HG03439 (cell line): ENCODE results near the gene ST7.

Experiments used
- ATAC-seq: cut with Tn5 transposase; IDR thresholded peaks from one replicate; pipeline ENCODE4 v1.9.1; 2021; ENCODE audit warnings: mild to moderate bottlenecking, moderate library complexity; ENCODE audit not compliant: unreplicated experiment

Gene ST7

GRCh38 chr7:117051808-117052207 lies 98.5 kb downstream of the ST7 start:
- no peak for ATAC-seq

GRCh38 chr7:117053432-117053831 lies 100.1 kb downstream of the ST7 start:
- no peak for ATAC-seq

- ATAC-seq, result no peak
Observed at GRCh38 chr7:117061751-117062150, 108.5 kb downstream of the ST7 start.

- ATAC-seq, result no peak
Observed at GRCh38 chr7:117062300-117062699, 109.0 kb downstream of the ST7 start.

- ATAC-seq, result no peak
Observed at GRCh38 chr7:117064688-117065087, 111.4 kb downstream of the ST7 start.

GRCh38 chr7:117065571-117066150 lies 112.4 kb downstream of the ST7 start:
- no peak for ATAC-seq

- ATAC-seq, result no peak
Observed at GRCh38 chr7:117066668-117067067, 113.4 kb downstream of the ST7 start.

GRCh38 chr7:117067340-117067739 lies 114.0 kb downstream of the ST7 start:
- no peak for ATAC-seq

GRCh38 chr7:117068511-117069145 lies 115.3 kb downstream of the ST7 start:
- ATAC-seq, result no peak

- no peak for ATAC-seq
Observed at GRCh38 chr7:117069379-117069778, 116.1 kb downstream of the ST7 start.

- ATAC-seq, result no peak
Observed at GRCh38 chr7:117071551-117071950, 118.2 kb downstream of the ST7 start.

- no peak for ATAC-seq
Observed at GRCh38 chr7:117072620-117073118, 119.4 kb downstream of the ST7 start.

GRCh38 chr7:117074378-117074777 lies 121.1 kb downstream of the ST7 start:
- no peak for ATAC-seq

- no peak for ATAC-seq
Observed at GRCh38 chr7:117075934-117076333, 122.6 kb downstream of the ST7 start.

GRCh38 chr7:117076426-117076943 lies 123.2 kb downstream of the ST7 start:
- no peak for ATAC-seq

GRCh38 chr7:117077658-117078057 lies 124.4 kb downstream of the ST7 start:
- ATAC-seq, result no peak

- no peak for ATAC-seq
Observed at GRCh38 chr7:117082647-117083046, 129.3 kb downstream of the ST7 start.

- no peak for ATAC-seq
Observed at GRCh38 chr7:117083648-117084047, 130.3 kb downstream of the ST7 start.

- ATAC-seq, result no peak
Observed at GRCh38 chr7:117084286-117084685, 131.0 kb downstream of the ST7 start.

- ATAC-seq, result no peak
Observed at GRCh38 chr7:117085275-117085674, 132.0 kb downstream of the ST7 start.

- ATAC-seq, result no peak
Observed at GRCh38 chr7:117085769-117086463, 132.6 kb downstream of the ST7 start.

GRCh38 chr7:117086788-117087187 lies 133.5 kb downstream of the ST7 start:
- ATAC-seq, result no peak
